RKO (cell line): ENCODE data around the gene SHANK1.

Experiments used
- DNase-seq: peaks from one replicate; pipeline ENCODE4 v3.0.0-alpha.2; 2016; ENCODE audit warnings: low spot score

SHANK1 gene

DNA sequence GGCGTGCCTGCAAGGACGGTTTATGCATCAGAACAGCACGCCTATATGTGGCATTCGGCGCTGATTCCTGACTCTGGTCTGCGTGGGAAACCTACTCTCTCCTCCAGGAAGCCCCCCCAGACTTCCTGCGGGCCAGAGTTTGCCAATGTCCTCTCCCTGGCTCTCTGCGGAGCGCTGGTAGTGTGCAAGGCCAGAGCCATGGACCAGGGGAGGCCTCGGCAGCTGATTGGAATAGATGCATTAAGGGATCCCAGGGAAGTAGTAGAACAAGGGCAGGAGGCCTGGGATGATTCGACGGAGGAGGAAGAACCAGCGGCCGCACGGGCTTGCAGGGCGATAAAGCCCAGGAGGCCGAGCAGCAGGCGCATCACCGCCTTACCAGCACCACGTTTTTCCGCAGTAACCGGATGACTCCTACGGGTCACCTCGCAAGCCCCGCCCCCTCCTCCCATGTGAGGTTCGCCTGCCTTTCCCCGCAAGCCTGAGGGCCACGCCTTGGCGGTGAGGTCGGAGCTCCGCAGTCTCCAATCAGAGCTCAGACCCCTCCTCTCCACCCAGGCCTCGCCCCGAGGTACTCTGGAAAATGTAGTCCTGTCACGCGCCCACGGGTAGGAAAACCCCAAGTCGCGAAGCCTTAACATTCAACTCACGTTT lies 8.6 kb upstream of the SHANK1 start:
- no peak for DNase-seq

DNA sequence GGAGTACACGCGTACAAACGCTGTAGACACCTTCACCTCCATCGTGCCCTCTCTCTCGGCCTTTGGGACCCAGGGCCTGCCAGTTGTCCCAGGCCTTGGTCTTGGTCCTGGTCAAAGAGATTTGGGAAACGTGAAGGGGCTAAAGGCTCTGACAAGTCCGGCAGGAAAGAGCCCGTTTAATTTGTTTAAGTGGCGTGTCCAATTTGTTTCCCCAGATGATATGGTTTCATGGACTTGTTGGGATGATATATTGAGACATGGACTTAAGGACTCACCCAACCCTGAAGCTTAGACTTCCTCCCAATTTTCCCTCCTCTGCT lies 6.3 kb upstream of the SHANK1 start:
- DNase-seq: no peak

DNA sequence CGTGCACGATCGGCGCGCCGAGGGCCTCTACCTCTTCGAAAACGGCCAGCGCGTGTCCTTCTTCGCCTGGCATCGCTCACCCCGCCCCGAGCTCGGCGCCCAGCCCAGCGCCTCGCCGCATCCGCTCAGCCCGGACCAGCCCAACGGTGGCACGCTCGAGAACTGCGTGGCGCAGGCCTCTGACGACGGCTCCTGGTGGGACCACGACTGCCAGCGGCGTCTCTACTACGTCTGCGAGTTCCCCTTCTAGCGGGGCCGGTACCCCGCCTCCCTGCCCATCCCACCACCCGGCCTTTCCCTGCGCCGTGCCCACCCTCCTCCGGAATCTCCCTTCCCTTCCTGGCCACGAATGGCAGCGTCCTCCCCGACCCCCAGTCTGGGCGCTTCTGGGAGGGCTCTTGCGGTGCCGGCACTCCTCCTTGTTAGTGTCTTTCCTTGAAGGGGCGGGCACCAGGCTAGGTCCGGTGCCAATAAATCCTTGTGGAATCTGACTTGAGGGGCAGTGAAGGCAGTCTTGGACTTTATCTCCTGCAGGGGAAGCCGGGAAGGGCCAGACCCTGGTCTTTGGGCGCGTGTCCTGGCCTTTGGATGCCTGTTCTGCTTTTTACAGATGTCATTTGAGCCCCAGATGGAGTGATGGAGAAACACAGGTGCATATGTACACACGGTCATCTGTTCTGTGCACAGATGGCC lies 5.8 kb upstream of the SHANK1 start:
- DNase-seq: no peak

DNA sequence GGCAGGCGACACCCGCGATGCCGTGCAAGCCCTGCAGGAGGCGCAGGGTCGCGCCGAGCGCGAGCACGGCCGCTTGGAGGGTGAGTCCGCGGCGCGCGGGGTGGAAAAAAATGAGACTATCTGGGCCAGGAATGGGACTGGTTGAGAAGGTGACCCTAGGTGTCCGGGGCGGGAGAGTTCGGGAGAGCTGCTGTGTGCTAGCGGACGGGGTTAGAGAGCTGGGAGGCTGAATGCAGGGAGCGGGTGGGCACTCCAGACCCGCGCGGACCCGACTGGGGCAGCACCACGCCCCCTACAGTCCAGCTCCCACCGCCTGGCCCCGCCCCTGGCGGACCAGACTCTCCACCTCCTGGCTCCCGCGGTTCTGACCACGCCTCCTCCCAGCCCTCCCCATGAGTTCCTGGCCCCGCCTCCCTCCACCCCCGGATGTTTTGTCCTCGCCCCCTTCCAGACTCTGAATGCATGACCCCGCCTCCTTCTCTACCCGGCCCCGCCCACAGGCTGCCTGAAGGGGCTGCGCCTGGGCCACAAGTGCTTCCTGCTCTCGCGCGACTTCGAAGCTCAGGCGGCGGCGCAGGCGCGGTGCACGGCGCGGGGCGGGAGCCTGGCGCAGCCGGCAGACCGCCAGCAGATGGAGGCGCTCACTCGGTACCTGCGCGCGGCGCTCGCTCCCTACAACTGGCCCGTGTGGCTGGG lies 5.1 kb upstream of the SHANK1 start:
- DNase-seq: peak; percentile 98

DNA sequence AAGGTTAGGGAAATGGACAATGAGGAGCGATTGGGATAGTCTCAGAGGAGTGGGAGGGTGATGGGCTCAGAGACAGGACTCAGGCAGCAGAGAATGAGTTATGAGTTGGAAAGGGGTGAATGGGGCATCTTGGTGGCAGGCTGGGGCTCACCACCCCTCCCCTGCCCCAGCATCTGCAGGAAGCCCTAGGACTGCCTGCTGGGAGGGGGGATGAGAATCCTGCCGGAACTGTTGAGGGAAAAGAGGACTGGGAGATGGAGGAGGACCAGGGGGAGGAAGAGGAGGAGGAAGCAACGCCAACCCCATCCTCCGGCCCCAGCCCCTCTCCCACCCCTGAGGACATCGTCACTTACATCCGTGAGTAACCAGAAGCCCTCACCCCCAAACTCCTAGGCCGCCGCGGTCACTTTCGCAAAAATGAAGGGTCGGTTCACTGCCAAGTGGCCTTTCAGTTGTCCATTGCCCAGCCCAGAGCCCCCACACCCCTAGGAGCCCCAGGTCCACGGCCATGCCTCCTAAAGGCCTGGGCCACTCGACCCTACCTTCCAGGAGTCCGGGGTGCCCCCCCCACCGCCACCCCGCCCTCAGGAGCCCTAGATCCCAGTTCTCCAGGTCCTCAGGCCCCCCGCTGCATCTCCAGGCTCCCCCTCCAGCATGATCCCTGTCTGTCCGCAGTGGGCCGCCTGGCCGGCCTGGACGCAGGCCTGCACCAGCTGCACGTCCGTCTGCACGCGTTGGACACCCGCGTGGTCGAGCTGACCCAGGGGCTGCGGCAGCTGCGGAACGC lies 4.3 kb upstream of the SHANK1 start:
- peak; percentile 80 for DNase-seq

DNA sequence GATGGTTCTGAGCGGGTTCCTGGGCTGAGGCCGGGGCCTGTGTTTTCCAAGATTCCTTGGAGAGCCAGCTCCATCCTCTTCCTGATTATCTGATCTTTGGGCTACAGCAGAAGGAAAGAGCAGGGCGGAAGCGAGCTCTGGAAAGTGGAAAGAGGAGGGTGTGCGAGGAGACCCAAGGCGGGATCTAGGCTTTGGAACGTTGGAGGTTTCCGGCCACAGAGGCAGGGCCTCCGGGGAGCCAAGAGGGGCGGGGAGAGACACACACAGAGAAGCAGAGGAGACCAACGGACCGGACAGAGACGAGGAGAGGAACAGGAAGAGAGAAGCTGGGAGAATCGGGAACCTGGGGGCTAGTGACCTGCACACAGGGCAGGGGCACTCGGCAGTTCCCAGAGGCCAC lies 3.5 kb upstream of the SHANK1 start, which contains the start of gene CLEC11A:
Gene CLEC11A, plus strand, starts transcription at position 296 of the 400 bp plus-strand sequence. CDS start 162 bp downstream, outside the sequence.
- DNase-seq: peak; percentile 86

DNA sequence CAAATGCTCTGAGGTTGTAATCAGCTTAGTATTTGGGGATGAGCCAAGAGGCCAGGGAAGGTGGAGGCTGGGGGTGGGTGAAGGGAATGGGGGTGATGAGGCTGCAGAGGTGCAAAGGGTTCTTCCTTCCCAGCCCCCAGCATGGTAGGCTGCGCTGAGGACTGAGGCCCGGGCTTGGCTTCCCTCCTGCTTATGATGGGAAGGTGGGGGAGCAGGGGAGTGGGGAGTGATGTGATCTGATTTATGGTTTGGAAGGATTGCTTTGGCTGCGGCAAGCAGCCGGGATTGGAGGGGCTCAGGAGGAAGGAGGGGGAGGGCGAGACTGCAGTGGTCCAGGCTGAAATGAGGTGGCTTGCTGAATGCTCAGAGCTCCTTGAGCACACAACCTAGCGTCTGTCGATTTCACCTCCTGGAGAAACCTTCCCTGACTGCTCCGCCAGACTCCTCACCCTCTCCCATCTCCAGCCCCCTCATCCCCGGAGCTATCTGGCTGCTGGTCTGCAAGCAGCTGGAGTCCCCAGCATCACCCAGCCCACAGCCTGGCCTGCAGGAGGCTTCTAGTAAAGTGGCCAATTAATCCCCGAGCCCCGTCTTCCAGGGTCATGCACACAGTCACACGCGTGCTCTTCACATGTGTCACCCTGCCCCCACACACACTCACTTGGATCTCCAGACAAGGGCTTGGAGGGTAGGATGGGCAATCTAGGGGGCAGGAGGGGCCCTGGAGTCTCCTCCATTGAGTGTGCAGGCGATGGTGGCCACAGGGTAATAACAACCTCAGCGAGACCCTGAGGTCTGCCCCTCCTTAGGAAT lies 2.8 kb upstream of the SHANK1 start:
- DNase-seq: peak; percentile 89

DNA sequence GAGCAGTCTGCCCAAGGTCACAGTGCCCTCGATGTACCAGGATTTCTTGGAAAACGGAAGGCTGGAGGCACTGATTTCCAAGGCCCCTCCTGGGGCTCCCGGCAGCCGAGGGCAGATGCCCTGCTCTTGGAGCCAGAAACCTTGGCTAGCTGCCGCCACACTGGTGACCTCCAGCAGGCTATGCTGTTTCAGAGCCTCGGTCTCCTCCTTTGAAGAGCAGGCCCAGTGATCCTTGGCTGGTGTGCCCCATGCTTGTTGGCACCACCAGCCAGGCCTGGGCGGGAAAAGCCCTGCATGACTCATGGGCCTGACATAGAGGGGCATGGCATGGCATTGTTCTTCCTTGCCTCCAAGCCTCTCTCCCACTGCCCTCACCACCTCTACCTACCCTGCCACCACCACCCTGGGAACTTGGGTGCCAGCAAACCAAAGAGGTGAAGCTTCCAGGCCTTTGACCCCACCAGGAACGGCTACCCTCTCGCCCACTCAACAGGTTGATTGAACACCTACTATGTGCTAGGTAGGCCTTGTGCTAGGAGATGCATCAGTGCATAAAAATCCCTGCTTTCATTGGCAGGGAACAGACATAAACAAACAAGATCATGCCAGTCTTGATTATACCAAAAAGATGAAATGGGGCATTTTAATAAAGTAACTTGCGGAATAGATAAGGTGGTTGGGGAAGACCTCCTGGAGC lies 2.0 kb upstream of the SHANK1 start:
- DNase-seq: peak; percentile 56

DNA sequence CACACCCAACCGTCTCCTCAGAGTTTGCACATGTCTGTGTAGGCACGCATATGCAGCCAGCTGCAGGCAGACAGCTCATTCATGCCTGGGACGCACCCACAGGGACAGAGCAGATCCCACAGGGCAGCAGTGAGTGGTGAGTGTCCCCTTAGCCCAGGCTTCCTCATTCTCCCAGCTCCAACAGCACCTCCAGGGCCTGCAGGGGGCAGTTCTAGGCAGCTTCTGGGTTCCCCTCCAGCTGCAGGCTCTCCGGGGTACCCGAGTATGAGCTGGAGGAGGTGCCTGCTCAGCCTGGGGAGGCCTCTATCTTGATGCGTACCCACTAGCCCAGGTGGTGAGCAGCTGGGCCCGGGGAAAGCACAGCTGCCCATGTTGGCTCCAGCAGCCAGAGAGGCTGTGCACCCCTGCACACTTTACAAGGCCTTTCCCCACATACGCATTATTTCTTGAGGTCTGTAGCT lies 1.3 kb upstream of the SHANK1 start:
- DNase-seq: peak; percentile 96

DNA sequence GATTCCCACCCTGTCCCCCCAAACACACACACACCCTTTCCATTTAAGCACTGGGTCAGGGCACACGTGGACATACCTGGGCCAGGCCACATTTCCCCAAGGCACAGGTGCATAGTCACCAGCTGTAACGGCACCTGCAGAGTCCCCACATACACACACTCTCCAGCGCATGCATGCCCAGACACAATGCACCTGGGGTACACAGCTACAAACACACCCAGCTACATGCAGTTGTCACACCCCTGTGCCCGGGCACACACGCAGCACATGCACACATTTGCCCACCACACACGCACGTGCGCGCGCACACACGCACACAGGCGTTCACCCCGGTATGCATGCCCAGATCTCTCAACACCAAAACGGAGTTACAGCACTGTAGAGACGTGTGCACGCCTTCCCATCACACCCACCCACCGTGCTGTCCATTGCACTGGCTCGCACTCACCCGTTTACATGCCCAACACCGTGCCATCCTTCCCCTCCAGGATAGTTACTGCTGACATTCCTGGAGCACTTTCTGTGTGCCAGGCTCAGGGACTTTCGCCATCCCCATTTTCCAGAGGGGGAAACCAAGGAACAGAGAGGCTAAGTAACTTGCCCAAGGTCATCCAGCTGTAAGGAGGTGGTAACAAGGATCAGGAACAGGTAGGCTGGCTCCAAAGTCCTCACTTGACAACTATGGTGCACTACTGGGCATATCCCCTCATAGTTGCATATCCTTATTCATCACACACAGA lies 749 bp upstream of the SHANK1 start:
- peak; percentile 58 for DNase-seq

DNA sequence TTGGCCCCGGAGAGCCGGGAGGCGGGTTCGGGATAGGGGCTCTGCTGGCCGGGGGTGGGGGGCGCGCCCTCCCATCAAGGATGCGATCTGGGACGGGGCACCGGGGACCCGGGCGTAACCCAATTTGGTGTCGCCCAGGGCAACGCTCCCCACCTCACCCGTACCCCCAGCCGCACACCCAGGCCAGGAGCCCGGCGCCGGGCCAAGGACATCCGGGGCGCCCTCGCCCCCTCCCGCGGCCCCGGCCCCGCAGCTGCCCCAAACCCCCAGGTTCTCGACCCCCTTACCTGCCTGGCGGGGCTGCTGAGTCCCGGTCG lies 525 bp downstream of the SHANK1 start:
- no peak for DNase-seq

DNA sequence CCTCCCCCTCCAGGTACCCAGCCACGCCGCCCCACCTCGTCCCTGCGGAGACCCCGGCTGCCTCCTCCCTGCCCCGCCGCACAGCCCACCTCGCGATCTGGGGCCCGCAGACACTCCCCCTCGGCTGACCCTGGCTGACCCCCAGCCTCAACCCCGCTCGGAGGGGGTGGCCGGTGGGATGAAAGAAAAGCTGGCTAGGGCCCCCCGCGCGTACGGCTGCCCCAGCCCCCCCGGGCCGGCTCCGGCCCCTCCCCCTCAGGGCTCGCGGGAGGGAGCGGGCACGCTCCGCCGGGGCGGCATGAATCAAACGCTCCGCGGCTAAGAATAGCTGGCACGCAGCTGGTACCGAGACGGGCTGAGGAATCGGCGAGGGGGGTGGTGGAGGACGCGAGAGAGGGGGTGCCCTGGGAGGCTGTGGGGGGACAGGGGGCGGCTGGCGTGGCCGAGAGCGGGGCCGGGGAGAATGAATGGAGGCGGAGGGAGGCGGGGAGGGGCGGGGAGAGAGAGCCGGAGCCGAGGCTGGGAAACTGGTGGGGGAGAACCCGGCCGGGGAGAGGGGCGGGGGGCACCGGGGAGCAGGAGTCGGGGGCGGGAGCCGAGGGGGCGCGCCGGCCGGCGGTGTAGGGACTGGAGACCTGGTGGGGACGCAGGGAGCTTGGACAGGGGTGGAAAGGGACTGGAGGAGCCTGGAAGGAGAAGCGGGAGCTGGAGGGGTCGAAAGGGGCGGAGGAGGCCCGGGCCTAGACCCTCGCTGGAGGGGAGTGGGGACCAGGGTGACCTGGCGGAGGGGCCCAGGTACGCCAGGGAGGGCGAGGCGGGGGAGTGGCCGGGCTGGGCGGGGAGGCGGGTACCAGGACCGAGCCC lies 1.1 kb downstream of the SHANK1 start:
- no peak for DNase-seq

DNA sequence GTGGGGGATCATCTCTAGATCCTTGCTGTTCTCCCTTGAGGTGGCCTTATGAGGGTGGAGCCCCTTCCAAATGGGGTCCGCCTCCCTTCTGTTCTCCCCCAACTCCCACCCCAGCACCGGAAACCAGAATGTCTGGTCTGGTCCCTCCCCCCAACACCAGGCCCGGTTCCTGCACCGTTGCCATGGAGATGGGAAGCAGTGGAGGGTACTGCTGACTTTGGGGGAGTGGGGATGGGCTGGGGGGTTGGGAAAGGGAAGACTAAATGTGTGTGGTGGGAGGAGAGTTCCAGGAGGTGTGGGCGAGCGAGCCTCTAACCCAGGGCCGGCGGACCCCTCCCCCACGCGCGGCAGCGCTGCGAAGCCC lies 1.7 kb downstream of the SHANK1 start:
- DNase-seq: no peak

DNA sequence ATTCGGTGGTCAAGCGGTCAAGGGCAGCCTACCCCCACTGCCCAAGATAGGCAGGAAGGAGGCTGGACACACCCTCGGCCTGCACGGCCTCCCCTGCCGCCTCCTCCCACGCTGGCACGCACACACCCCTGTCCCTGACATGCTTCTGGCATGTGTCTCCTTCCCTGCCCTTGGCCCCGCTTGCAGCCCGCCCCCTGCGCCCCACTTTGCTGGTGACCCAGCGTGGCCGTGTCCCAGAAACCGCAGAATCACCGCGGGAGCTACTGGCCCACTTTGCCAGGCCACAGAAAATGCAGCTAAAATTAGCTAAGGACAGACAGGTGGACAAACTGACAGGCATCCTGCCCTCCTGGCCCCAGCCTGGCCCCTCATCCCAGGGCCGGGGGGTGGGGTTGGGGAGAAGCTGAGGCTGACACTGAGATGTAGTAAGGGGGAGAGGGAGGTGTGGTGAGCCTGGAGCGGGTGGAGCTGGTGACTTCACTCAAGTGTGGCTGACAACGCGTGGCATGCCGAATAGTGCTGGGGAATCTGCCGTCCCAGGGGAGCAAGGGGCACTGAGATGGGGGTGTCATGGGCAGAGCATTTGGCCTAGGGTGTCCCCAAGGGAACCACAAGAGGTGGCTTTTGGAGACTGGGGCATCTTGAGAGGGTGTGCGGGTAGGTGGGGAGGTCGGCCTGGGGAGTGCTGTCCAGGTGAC lies 2.4 kb downstream of the SHANK1 start:
- DNase-seq: no peak

DNA sequence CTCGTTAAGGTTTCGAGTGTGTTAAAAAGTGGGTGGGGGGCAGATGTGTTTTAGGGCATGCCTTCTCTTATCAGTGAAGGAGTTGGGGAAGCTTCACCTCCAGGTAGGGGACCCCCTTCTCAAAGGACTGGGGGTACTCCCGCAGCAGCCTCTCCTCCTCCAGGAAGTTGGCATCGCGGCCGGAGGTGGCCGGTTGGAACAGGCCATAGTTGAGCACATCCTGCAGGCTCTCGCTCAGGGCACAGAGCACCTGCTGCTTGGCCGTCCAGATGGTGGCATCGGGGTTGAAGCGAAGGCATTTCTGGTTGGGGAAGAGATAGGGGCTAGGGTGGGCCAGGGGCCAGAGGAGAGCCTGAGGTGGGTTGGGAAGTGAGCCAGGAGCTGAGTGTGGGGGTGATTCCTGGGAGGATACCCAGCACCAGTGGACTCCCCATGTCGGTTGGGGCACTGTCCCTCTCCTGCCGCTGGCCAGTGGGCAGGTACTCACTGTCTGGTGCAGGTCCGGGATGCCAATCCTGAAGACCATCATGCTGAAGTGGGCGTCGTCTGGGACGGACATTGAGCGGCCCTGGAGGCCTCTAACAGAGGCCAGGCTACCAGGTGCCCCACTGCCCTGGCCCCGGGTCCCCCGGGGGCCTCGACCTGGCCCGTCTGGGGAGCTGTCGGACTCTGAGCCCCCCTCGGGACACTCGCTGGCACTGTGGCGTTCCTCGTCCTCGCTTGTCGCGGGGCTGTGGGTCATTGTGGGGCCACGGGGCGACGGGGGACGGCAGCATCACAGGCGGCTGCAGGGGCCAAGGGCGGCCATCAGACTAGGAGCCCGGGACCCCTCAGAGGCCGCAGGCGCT lies 3.2 kb downstream of the SHANK1 start:
- DNase-seq: no peak

DNA sequence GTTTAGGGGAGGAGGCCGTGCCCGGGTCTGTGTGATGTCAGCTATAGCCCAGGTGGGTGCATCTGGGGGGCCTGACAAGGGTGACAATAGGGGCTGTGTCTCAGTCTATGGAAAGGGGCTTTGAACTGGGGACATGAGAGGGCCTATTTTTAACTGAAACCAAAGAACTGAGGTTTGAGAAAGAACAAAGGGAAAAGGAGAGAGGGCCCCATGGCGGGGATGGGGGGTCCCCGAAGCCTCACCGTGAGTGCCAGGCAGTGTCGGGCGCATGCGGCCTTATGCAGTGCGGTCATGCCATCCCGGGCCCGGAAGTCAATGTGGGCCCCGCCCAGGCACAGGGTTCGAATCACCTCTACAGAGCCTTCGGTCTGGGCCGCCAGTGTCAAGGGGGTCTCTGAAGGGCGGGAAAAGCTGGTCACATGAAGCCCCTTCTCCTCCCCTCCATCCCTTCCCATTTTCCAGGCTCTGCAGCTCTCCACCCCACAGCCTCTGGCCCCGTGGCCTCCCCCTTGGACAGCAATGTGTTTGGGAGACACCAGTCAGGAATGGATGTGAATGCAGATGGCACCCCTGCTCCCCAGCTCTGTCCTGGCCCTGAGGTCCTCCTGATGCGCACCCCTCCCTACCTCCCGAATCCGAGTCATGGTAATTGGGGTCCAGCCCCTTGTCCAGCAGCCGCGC lies 5.9 kb downstream of the SHANK1 start:
- no peak for DNase-seq

DNA sequence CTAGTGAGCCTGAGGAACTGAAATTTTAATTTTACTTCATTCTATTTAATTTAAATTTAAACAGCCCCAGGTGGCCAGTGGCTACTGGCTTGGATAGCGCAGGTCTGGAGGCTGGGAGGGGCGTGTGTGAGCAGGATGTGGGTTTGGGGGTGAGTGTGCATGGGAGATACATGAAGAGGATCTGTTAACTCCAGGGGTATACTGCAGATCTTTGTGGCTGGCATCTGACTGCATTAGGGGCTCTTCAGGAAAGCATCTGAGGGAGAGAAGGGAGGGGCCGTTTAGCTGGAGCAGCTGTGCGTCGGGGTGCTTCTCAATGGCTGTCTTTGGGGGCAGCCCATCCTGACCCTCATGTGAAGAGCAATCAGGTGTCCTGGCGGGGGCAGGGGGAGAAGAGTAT lies 6.8 kb downstream of the SHANK1 start:
- DNase-seq: no peak
